Superior temporal gyrus (tissue), 1 donor: ENCODE measurements around the gene MOK.
"Not testable (repeated sequence)": the region's sequence is repeated elsewhere in the genome, so short reads cannot be mapped to it uniquely, and the experiment has no call there.

Experiments used
- DNase-seq: peaks from one replicate; pipeline ENCODE4 v3.0.0-alpha.2; 2016; ENCODE audit errors: extremely low spot score

The MOK gene

DNA sequence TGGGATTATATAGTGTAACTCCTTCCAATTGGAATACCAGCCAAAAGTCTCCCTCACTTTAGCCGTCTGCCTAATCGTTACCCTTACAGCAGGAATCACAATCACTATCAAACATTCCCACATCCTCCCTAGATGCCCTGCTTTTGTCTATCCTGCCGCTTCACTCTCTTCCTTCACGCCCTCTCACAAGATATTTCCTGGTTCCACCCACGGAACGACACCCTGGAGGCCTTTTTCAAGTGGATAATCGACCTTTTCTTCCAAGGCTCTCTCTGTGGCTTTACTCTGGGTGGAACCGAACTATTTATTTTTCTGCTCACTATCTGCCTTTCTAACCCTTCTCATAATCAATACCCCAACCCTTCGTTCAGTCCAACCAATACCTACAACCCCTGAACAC lies 58.9 kb downstream of the MOK start:
- no peak for DNase-seq

GRCh38 chr14:102243795-102244194 lies 61.2 kb downstream of the MOK start:
- DNase-seq = not testable (repeated sequence)

DNA sequence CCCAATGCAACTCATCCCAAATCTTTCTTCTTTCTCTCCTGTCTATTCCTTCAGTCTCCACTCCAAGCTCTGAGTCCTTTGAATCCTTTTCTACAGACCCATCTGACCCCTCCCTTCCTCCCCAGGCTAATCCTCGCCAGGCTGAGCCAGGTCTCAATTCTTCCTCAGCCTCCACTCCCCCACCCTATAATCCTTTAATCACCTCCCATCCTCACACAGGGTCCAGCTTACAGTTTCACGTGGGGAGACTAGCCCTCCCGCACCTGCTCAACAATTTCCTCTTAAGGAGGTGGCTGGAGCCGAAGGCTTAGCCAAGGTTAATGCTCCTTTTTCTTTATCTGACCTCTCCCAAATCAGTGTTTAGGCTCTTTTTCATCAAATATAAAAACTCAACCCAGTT lies 63.8 kb downstream of the MOK start:
- no peak for DNase-seq

DNA sequence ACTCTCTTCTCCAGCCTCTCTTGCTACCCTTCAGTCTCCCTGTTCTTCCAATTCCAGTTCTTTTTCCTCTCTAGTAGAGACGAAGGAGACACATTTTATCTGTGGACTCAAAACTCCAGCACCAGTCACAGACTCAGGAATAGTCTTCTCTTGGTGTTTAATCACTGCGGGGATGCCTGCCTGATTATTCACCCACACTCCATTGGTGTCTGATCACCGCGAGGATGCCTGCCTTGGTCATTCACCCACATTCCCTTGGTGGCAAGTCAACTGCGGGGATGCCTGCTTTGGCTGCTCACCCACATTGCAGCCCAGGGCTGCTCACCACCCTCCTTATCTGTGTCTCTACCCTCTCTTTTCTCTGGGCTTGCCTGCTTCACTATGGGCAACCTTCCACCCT lies 64.5 kb downstream of the MOK start:
- not testable (repeated sequence) for DNase-seq

GRCh38 chr14:102239231-102239630 lies 65.7 kb downstream of the MOK start:
- no peak for DNase-seq

- DNase-seq = no peak
Observed at GRCh38 chr14:102238766-102239165, 66.2 kb downstream of the MOK start.

DNA sequence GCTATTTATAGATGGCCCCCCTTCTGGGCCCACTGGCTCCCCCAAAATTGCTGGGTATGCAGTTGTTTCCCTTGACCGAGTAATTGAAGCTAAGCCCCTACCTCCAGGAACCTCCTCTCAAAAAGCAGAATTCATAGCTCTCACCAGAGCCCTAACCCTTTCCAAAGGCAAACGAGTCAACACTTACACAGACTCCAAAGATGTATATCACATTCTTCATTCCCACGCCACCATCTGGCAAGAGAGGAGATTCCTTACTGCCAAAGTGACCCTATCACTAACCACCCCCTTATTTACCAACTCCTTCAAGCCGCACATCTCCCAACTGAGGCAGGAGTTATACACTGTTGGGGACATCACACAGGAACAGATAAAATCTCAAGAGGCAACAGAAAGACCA lies 66.8 kb downstream of the MOK start:
- DNase-seq = no peak

DNA sequence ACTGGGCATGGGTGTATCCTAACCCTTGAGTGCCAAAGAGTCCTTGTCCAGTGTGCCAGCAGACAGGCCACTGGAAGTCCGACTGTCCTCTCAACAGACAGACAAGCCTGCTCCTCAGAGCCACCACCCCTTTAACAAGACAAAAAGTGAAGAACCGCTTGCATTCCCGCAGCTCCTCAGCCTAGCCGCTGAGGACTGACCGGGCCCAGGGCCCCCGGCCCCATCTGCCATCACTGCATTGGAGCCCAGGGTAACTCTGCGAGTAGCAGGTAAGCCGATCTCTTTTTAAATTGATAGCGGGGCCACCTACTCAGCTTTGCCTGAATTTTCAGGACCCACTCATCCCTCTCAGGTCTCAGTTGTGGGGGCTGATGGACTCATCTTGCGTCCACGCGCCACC lies 68.9 kb downstream of the MOK start:
- no peak for DNase-seq

DNA sequence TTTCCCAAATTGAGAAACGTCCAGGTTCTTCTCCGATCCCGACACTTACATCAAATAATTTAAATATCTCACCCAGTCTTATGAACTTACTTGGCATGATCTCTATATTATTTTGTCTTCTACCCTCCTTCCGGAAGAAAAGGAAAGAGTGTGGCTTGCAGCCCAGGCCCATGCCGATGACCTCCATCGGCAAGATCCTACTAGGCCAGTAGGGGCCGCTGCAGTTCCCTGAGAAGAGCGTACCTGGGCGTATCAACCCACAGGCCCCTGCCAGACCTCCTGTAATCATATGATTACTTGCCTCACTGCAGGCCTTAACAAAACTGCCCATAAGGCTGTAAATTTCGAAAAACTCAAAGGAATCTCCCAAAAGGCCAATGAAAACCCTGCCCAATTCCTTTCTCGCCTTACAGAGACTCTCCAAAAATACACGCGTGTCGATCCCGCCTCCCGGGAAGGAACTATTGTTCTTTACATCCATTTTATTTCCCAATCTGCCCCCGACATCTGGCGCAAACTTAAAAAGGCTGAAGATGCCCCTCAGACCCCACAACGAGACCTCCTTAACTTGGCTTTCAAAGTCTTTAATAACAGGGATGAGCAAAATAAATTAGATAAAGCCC lies 69.6 kb downstream of the MOK start:
- peak; percentile 82 for DNase-seq

DNA sequence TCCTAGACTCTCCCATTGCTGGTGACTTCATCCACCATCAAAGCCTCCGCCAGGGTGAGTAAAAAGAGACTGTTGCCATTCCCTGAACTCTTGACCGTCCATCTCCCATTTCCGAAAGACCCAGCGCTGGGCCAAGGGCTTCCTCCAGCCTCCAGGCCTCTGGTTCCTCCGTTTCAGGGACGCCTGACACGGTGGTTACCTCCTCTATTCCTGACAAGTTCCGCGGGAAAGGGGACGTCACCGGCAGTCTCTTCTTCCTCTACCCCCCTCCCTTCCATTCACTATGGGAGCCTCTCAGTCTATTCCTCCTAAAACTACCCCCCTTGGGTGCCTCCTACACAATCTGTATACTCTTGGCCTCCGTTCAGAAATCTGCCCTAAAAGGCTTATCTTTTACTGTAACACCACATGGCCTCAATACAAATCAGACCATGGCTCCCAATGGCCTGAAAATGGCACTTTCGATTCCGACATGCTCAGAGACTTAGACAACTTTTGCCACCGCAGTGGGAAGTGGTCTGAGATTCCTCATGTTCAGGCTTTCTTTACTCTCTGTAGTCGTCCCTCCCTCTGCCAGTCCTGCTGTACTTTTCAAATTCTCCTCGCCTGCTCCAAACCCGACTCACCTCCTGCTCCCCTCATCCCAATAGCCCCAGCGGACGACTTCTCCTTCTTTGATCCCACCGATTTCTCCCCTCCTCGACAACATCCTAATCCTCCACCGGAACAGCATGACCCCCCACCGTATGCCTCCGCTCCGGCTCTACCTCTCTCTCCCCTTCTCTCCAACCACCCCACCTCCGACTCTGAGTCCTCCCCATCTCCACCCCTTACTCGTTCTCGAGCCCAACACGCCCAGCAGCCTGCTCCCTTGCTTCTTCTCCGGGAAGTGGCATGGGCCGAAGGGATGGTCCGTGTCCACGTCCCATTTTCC lies 70.4 kb downstream of the MOK start:
- DNase-seq = no peak

GRCh38 chr14:102233081-102233480 lies 71.9 kb downstream of the MOK start:
- DNase-seq = no peak

DNA sequence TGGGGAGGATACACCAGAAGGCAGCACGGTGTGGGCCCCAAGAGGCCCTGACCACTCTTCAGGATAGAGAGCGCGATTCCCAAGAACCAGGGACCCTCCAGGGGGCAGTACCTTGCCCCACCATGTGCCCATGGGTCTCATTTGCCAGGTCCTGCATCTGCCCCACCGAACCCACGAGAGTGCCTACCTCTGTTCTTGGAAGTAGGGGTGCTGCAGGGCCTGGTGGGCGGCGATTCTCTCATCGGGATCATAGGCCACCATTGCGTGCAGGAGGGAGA lies 72.7 kb downstream of the MOK start:
- no peak for DNase-seq

- no peak for DNase-seq
Observed at GRCh38 chr14:102231476-102232347, 73.3 kb downstream of the MOK start.

DNA sequence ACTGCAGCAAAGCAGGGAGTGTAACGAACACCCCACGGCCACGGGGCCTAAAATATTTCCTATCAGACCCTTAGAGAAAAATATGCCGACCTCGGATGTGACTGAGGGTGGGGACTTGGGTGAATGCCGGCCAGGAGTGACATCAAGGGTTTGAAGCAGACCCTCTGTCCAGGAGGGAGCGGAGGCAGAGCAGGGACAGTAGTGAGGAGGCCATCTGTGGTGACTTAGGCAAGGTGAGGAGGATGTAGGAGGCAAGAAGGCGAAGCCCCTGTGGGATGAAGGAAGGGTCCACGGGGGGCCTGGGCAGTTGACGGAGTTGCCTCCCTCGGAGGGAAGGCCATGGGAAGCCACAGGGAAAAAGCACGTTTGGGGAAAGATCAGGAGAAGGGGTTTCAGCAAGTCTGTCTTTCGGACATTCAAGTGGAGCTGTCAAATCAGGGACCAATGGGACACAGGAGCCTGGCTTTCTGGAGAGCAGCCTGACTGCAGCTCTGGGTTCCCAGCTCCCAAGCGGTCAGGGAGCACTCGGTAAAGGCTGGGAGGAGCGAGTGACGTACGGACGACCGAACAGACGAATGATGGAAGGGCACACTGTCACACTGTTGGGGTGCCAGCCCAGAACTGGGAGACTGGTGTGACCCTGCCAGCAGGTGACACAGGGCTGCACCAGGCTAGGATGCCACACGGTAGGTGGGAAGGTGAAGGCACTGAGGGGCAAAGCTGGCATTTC lies 74.3 kb downstream of the MOK start:
- no peak for DNase-seq

DNA sequence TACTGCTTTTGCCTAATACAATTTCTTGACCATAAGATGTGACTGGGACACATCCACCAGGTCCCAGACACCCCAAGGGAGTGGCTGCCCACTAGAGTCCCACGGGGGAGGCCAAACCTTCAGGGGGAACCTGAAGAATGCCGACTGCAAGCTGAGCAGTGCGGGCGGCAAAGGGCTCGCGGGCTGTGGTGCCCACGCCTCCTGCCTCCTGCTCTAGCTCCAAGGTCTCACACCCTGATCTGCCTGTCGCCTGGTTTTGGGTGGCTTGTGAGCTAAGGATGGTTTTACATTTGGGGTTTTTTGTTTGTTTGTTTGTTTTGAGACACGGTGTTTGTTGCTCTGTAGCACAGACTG lies 75.2 kb downstream of the MOK start:
- no peak for DNase-seq

GRCh38 chr14:102229071-102229738 lies 75.8 kb downstream of the MOK start:
- no peak for DNase-seq

DNA sequence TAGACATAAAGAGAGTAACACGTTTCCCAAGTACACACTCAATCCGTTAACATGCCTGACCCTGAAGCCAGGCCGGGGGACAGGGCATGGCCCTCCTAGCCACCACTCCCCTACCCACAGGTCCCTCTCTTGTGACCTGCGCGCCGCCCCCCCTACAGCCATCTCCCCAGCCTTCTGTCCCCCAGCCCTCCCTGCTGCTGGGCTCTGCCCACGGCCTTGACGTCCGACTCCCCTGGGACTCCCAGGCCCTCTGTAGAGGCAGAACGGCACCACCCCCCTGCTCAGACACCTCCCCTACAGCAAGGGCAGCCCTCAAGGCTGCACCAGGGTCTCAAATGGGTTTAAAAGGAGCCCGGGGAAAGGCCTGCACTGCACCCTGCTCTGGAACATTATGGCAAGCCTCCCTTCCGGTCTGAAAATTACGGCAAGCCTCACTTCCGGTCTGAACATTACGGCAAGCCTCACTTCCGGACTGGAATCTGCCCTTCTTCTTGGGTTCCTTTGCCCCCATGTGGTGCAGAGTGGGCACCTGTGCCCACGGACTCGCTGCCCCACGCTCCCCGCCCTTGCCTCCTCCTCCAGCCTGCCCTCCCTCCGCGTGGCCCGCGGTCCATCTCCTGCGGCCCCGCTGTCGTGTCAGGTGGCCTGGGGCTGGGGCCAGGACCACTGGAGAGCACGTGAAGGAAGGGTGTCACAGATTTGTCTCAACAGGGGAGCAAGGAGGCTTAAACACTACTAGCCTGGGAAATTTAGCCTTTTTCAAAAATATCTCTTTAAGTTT lies 77.6 kb downstream of the MOK start:
- DNase-seq = no peak

- no peak for DNase-seq
Observed at GRCh38 chr14:102226356-102227125, 78.4 kb downstream of the MOK start.

DNA sequence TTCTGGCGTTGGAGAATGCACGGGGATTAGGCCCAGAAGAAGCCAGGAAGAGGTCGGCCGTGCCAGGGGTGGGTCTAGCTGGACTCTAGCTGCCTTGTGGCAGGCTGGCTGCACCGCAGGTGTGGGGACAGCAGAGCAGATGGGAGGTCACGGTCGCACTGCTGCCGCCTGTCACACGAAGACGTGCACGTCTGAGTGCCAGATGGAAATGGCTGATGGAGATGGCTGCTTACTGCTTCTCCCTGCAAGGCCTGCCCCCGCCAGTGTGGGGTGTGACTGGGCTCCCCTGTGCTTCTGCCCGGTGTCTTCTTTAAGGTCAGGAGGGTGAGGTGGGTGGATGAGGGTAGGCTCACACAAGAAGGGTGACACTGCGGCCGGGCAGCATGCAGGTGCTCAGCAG lies 79.0 kb downstream of the MOK start:
- no peak for DNase-seq

DNA sequence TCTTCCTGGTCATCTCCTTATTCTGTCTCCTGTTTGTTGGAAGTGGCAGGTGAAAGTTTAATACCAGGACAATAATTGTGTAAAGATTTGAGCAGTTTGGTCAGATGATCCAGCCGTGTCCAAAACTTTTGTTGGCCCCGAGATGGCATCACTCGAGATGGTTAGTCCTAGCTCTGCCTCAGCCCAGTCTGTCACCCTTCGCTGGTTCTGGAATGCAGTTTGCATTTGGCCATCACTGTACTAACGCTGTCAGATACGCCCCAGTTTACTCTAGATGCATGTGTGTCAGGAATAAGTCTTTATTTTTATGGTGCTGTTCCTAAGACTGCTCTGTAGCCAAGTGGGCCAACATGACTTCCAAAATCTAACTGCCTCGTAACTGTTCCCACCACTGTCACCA lies 79.6 kb downstream of the MOK start:
- DNase-seq = no peak
